ENCODE results near the gene MORN2. TPM values are rescaled to one million over a fixed set of nuclear protein-coding genes. Genes with fewer than 3 reads are reported as not detected.

Gene MORN2
- total and polyA plus RNA-seq, 2 donors (not counting 1 experiment from before 2014, with no cell fraction given), result 14.4 to 35.1 TPM

DNA sequence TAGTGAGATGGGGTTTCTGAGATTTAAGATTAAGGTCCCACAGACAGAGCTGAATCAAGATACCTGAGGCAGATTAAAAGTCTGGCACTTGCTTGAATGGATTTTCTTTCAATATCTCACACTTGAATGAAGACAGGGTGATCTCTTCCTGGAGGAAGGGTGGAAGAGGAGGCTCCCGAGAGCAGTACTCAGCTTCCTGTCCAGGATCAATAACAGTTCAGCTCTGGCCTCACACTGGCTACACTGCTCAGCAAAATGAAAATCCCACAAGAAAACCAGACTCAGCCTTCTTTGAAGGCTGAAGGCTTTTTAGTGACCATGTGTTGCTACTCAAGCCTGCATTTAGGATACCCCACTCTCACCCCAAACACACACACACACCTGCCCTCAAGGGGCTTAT, 24.9 kb downstream of the MORN2 start:
- no peaks in the 10 kb centered on the region for H3K27me3 ChIP-seq (ENCODE audit: control insufficient read depth, insufficient read depth, low read length)
- no peak overlapping the region for H3K4me2 ChIP-seq (ENCODE audit: extremely low read depth, insufficient read depth, low read length)
- H3K27ac ChIP-seq (ENCODE audit: insufficient read depth, low read length), result no peak overlapping the region
- no peak for DNase-seq (ENCODE audit: low read depth in 2 of 2)
- H3K9ac ChIP-seq (ENCODE audit: insufficient read depth, low read length), result no peak overlapping the region
- TF ChIP-seq EZH2 (IDR thresholded peaks at IDR 0.05; ENCODE audit: low read length, missing control alignments), result no peak
- TF ChIP-seq CTCF (conservative IDR thresholded peaks at IDR 0.05 in 1 of 2, IDR thresholded peaks at IDR 0.05 in 1 of 2; ENCODE audit: low read depth in 1 of 2, low read length in 2 of 2), result no peak
- H3K9me3 ChIP-seq (ENCODE audit: control insufficient read depth, insufficient read depth, low read depth, low read length), result no peaks in the 10 kb centered on the region
- H3K4me1 ChIP-seq (ENCODE audit: control insufficient read depth, extremely low read depth, insufficient read depth, low read length), result no peaks in the 10 kb centered on the region
- no peaks in the 10 kb centered on the region for H3K79me2 ChIP-seq (ENCODE audit: control insufficient read depth, insufficient read depth, low read length)
- no peak overlapping the region for H2AFZ ChIP-seq (ENCODE audit: low read length)
- H3K4me3 ChIP-seq (replicated peaks in 1 of 4; ENCODE audit: control extremely low read depth in 1 of 4, insufficient read depth in 1 of 4, low read depth in 3 of 4, low read length in 4 of 4), result no peak overlapping the region
- no peaks in the 10 kb centered on the region for H3K36me3 ChIP-seq (ENCODE audit: control insufficient read depth, insufficient read depth, low read length)
- no peaks in the 10 kb centered on the region for H4K20me1 ChIP-seq (ENCODE audit: control insufficient read depth, extremely low read depth, insufficient read depth, low read length)

DNA sequence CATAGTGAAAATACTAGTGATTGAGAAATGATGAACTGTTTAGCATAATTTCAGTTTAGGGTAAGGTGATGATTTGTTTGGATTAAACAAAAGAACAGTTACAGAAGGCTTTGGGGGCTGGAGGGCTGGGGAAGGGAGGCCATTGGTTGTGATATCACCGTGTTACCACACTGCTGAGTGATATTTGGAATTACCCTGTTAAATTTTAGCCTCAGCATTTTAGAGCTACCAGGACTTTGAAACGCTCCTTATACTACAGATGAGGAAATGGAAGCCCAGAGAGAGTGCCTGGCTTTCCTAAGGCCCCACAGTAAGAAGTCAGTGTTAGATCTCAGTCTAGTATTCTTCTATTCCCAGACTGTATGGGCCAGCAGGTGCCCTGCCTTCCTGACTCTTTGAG, 29.5 kb downstream of the MORN2 start:
- Histone ChIP-seq H3K36me3 (ENCODE audit: control insufficient read depth, insufficient read depth, low read length) (no peaks in the 10 kb centered on the region), H3K4me3 (replicated peaks in 1 of 4; ENCODE audit: control extremely low read depth in 1 of 4, insufficient read depth in 1 of 4, low read depth in 3 of 4, low read length in 4 of 4) (no peak overlapping the region), H4K20me1 (ENCODE audit: control insufficient read depth, extremely low read depth, insufficient read depth, low read length) (no peaks in the 10 kb centered on the region), H3K27me3 (ENCODE audit: control insufficient read depth, insufficient read depth, low read length) (no peaks in the 10 kb centered on the region), H3K79me2 (ENCODE audit: control insufficient read depth, insufficient read depth, low read length) (no peaks in the 10 kb centered on the region), H3K27ac (ENCODE audit: insufficient read depth, low read length) (no peak overlapping the region), H2AFZ (ENCODE audit: low read length) (no peak overlapping the region), H3K4me1 (ENCODE audit: control insufficient read depth, extremely low read depth, insufficient read depth, low read length) (no peaks in the 10 kb centered on the region), H3K4me2 (ENCODE audit: extremely low read depth, insufficient read depth, low read length) (no peak overlapping the region), H3K9ac (ENCODE audit: insufficient read depth, low read length) (no peak overlapping the region), H3K9me3 (ENCODE audit: control insufficient read depth, insufficient read depth, low read depth, low read length) (no peaks in the 10 kb centered on the region)
- TF ChIP-seq EZH2 (IDR thresholded peaks at IDR 0.05; ENCODE audit: low read length, missing control alignments) (no peak), CTCF (conservative IDR thresholded peaks at IDR 0.05 in 1 of 2, IDR thresholded peaks at IDR 0.05 in 1 of 2; ENCODE audit: low read depth in 1 of 2, low read length in 2 of 2) (no peak)
- no peak for DNase-seq (ENCODE audit: low read depth in 2 of 2)

DNA sequence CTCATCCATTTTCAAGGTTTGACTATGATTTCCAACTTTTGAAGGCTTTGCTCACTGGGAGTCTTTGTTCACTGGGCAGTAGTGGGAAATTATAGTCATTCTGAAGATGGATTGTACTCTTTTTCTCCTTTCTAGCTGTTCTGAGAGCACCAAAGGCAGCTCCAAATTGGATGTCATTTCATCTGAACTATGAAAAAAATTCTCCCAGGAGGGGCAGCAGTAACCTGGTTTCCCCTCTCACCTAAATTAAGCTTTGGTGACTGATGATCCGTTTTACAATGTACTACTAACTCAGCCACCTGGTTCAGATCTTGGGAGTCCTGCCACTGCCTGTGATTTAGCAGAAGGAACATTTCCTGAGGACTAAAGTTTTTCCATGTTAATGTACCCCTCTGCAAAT, 31.5 kb downstream of the MORN2 start:
- no peak overlapping the region for H3K27ac ChIP-seq (ENCODE audit: insufficient read depth, low read length)
- no peak overlapping the region for H3K4me3 ChIP-seq (replicated peaks in 1 of 4; ENCODE audit: control extremely low read depth in 1 of 4, insufficient read depth in 1 of 4, low read depth in 3 of 4, low read length in 4 of 4)
- H3K9ac ChIP-seq (ENCODE audit: insufficient read depth, low read length), result no peak overlapping the region
- no peak for TF ChIP-seq CTCF (conservative IDR thresholded peaks at IDR 0.05 in 1 of 2, IDR thresholded peaks at IDR 0.05 in 1 of 2; ENCODE audit: low read depth in 1 of 2, low read length in 2 of 2)
- TF ChIP-seq EZH2 (IDR thresholded peaks at IDR 0.05; ENCODE audit: low read length, missing control alignments), result no peak
- no peaks in the 10 kb centered on the region for H3K27me3 ChIP-seq (ENCODE audit: control insufficient read depth, insufficient read depth, low read length)
- no peak for DNase-seq (ENCODE audit: low read depth in 2 of 2)
- no peaks in the 10 kb centered on the region for H3K79me2 ChIP-seq (ENCODE audit: control insufficient read depth, insufficient read depth, low read length)
- no peak overlapping the region for H2AFZ ChIP-seq (ENCODE audit: low read length)
- H3K4me1 ChIP-seq (ENCODE audit: control insufficient read depth, extremely low read depth, insufficient read depth, low read length), result no peaks in the 10 kb centered on the region
- no peaks in the 10 kb centered on the region for H3K9me3 ChIP-seq (ENCODE audit: control insufficient read depth, insufficient read depth, low read depth, low read length)
- H3K36me3 ChIP-seq (ENCODE audit: control insufficient read depth, insufficient read depth, low read length), result no peaks in the 10 kb centered on the region
- no peak overlapping the region for H3K4me2 ChIP-seq (ENCODE audit: extremely low read depth, insufficient read depth, low read length)
- H4K20me1 ChIP-seq (ENCODE audit: control insufficient read depth, extremely low read depth, insufficient read depth, low read length), result no peaks in the 10 kb centered on the region

All from fibroblast of lung (primary cell).